ENCODE data around the gene OPCML.

OPCML gene

DNA sequence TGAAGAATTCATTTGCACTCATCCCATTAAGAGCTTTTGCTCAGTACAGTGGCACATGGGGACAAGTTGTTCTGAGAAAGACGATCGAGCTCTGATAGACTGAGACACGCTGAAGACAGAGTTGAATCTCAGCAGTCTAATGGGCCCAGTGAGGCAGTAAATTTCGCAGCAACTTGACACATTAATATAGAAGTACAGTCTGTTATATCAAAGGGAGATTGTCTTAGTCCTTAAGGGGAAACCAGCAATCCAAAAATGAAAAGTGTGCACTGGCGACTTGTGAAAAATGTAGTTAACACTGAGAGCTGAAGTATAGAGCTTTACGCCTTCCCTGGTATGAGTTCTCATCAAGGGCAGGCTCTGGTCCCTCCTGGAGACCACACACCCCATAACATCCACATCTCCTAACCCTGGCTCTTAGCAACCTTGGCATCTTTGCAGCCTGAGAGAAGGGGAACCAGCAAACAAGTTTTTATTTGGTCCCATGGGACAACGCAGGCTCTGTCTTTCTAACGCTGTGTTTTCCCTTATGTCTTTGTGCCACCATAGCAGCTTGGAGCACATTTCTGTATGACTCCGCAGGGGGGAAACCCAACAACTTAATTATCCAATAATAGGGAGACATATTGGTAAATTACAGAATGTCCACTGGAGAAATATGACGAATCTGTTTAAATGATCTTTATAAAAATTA is 952.5 kb downstream of the OPCML start:
- no peak for DNase-seq

DNA sequence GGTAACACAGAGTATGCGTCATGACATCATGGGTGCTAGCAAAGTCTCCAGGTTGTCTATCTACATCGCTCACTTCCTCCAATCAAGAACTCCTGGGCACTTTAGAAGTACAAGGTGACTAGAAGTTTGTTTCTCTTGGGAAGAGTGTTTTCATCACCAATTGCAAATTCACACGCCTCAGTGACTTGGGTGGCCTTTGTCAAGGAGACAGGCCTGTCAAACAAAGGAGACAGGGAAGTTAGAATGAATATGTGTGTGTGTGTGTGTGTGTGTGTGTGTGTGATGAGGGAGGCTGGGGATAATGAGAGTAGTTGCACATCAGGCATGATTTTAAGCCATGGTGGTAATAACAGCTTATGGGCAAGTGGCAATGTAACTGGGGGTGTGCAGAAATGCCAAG is 953.2 kb downstream of the OPCML start:
- no peak for DNase-seq

DNA sequence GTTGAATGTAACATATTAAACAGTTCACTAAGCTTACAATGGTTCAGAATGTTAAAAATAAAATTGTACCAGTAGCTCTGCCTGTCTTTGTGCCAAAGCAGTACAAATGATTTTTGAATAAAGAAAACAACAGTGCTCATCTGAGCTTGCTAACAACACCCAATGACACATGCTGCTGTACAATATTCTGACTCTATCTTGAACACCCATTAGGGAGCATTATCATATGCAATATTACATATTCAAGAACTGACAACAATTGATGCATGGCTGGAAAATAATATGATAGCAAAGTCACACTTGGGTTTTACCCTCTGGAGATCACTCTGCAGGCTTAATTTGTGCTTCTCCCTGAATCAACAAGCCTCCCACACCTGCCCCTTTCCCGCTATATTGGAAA is 953.7 kb downstream of the OPCML start:
- no peak for DNase-seq

DNA sequence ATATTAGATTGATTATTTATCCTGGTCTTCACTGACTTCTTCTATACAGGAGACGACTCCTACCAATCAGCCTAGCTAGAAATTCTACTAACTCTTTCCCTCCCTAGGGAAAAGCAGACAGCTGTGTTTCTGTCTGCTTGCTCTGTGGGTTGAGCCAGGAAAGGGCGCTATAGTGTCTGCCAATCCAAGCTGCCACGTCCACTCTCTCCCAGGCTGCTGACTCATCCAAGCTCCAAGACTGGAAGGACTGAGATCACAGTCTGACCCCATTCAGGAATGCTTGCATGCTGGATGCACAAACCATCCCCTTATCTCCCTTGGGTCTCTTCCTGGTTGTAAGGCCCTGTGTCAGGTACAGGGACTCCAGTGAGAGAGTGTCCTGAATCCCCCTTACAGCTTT is 955.6 kb downstream of the OPCML start:
- DNase-seq = no peak

DNA sequence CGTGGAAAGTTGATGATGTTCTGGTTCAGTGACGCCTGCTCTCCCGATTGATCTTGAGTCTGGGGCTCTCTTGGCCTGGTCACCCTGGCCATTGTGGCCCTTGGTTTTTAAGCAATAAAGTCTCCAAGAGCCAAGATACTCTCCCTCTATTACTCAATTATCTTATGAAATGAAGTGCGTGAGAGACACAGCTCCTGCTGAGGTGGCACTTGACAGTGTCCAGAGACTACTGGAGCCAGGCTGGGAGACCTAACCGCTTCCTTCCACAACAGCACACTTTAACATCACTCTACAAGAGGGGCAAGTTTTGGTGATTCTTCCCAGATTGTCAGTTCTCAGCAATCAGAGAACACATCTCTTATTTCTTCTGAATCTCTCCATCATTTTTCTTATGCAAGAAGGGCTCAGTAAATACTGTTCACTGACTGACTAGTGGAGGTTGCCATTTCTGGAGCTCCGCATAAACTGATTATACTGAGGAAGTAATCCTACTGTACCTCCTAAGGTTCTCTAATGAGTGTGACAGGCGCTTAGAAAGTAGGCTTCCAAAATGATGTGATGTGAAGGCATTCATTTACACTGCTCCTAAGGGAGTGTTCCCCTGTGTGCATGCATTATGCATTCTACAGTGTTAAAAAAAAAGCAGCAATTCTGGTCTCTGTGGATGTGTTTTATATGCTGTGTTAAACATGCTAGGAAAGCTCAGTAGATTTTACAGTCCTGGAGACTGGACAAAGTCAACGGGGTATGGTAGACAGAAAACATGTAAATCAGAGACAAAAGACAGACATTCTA is 968.0 kb downstream of the OPCML start:
- DNase-seq = no peak

DNA sequence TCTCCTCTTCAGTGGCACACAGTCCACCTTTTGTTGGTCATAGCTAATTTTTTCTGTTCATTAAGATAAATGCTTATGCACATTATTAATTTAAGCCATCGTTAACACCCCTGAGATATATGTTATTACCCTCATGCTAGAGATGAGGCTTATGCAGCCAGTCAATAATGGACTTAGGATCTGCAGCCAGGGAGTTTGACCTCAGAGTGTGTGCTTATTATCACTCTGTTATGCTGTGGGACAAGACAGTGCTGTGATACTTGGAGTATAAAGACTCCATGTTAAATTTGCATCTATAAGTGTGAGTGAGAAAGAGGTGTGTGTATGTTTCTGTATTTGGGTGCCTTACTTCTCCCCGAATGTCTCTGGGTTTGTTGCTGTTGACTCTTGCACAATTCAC is 969.3 kb downstream of the OPCML start:
- DNase-seq = no peak

DNA sequence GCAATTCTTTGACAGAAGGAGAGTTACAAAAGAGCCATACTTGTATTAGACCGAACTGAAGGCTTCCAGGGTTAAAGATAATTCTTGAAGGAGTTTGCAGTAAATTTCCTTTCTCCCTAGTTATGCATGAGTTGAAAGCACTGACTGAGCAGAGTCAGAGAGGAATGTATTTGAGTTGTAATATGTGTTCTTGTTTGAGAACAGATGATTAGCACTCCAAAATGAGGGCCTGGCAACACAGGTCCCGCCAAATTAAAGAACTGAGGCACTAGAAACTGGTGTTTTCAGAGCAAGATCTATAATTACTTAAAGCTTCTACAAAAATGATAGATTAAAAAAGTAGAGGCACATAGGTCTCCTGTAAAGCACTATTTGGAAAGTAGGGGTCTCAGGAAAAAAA is 970.4 kb downstream of the OPCML start:
- DNase-seq = no peak

DNA sequence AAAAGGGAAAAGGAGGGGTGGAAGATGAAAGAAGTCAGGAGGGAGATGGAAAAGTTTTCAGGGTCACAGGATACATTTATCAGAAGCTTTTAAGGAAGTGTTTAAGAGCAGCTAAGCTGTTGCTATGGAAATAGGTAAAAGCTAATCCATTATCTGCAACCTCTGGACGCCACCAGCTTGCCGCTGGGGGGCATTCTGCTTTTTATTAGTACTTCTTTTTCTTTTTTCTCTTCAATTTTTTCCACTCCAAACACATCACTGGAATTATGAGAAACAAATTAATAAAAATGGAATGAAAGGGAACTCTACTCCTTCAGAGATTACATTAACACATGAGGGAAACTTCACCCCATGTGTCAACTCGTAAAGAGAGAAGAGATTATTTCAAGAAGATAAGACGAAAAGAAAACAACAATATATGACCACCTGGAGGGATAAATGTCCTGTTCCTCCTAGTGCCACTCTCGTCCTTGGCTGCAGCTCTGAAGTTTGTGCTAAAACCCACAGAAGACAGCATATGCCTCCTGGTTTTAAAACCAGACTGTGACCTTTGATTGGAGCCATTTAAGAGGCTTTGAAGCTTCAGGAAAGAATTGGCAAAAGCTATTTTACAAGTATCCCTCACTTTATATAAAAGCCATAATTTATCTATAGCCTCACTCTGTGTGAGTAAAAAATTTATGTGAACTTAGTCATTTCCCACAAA is 972.8 kb downstream of the OPCML start:
- DNase-seq = no peak

DNA sequence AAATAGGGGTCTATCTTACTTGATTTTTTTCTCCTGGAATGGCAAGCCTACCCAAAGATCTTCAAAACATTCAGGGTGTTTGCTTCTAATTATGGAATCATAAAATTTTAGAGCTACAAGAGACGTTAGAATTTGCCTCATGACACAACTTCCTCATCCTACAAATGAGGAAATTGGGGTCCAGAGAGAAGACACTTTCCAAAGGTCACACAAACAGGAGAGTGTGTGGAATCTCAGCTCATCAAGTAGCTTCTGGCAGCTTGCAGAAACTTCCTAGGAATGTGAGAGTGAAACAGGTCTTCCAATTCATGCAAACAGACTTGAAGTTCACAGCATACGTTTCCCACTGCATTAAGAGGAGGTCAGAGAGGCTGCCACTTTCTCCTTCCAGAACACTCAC is 976.0 kb downstream of the OPCML start:
- no peak for DNase-seq

DNA sequence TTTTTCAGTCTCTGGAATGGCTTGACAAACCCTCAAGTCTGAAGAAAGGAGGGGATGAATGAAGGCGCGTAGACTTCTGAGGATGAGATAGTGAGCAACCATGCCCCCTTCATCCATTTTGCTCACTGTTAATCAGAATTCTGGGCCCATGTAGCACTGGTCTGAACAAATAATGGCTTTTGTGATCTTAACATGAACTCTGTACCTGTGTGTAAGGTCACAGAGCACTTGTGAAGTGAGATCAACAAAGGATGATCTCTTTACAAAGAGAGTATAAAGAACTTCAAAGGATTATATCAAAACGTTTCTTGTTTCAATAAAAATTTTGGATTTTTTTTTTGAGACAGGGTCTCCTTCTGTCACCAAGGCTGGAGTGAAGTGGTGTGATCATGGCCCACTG is 976.7 kb downstream of the OPCML start:
- no peak for DNase-seq

DNA sequence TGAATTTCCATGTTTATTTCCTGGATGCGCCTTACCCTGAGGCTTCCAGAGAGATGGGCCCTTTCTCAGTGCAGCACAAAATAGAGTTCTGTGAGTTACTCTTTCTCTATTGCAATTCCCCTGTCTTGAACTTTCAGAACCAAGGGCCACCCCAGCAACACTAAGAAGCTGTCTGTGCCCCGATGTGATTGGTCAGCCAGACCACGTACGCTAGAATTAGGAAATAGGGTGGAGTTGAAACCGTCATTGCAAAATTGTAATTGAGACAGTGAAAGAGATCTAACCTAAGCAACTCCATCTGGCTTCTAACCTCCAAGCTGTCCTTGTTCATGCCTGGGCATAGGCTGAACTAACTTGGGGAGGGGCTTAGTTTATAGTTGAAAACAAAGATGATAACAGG is 981.3 kb downstream of the OPCML start:
- DNase-seq = no peak

DNA sequence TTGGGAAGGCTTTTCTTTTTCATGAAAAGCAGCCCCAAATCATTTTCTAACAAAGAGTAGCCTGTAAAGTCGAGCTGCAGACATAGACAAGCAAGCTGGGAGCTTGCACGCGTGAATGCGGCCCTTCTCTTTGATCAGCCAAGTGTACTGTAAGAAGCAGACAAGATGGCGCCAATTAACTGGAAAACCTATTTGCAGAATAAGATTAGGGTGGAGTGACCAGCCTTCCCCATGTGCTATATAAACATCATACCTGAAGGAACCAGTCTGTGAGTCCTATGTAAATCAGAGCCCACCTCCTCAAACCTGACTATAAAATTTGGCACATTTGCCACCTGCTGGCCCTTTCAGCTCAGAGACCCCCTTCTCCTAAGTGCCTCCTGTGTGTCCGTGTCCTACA is 982.7 kb downstream of the OPCML start:
- DNase-seq = no peak

DNA sequence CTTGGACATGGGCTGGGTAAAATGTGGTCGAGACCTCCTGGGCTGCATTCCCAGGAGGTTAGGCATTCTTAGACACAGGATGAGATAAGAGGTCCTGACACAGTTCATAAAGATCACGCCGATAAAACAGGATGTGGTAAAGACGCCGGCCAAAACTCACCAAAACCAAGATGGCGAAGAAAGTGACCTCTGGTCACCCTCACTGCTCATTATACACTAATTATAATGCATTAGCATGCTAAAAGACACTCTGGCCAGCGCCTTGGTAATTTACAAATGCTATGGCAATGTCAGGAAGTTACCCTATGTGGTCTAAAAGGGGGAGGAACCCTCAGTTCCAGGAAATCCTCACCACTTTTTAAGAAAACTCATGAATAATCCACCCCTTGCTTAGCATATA is 983.3 kb downstream of the OPCML start:
- DNase-seq = no peak

DNA sequence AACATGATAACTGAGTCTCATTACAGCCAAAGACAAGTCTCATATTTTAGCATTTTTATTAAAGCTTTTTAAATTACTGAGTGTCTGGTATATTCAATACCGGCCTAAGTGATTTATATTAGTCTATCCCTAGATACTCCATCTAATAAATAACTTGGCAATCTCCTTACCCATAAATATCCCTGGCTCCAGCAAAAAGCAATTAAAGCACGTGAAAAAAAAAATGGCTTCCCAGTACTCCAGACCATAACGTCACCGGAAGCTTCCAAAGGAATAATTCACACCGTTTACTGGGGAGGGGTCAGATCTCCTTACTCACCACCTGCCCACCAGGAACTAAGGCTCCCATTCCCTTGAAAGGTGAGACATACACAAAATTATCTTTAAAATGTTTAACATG is 988.3 kb downstream of the OPCML start:
- no peak for DNase-seq

DNA sequence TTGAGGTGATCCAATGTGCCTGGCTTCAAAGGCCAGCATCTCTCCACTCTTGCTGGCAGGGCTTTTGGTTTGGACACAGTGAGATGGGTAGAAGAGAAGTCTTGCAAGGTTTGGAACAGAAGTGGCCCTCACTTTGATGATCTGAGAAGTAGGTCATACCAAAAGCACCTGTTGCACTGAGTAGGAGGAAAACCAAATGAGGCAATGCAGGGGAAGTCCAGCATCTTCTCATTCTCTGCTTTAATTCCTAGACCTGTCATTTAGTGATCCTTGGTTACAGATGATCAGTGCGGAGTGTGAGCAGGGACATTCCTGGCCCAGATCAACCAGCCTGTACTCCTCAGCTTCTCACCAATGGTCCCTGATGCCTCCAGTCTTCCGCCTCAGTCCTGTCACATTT is 990.5 kb downstream of the OPCML start:
- no peak for DNase-seq

DNA sequence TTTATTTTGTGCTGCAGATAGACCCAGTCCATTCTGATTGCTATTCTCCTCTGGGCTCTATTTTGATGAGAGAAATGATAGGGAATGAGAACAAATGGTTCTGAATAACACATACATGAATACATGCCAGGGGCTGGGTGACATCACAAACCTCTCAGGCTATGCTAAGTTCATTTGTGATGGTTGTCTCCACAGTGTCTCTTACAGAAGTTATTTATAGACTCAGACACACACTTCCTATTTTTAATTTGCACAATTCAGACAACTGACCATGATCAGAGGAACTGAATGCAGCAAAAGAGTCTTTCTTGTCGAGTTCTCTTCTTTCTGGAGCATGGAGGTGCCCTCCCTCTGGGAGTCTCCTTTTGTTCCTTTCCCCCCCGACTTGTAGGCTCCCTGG is 991.7 kb downstream of the OPCML start:
- DNase-seq = no peak

DNA sequence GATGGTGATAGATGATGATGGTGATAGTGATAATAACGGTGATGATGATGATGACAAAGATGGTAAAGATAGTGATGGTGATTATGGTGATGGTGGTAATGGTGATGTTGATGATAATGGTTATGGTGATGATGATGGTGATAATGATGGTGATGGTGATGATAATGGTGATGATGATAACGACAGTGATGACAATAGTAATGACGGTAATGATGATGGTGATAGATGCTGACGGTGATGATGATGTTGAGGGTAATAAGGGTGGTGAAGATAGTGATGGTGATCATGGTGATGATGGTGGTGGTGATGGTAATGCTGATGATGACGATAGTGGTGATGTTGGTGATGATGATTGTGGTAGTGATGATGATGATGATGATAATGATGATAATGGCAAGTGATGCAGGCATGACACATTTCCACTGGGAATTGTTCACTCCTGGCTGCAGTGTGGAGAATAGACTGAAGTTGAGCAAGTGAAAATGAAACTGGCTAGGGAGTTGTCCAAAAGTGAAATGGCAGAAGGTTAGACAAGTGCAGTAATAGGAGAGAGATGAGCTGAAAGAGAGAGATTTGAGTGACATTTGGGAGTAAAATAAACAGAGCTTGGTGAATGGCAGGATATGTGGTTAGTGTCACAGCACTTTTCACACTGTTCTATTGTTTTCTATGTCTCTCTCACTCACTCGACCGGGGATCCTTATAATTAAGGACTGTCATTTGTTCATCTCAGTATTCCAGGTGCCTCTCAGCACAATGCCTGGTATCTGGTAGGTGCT is 992.5 kb downstream of the OPCML start:
- no peak for DNase-seq

DNA sequence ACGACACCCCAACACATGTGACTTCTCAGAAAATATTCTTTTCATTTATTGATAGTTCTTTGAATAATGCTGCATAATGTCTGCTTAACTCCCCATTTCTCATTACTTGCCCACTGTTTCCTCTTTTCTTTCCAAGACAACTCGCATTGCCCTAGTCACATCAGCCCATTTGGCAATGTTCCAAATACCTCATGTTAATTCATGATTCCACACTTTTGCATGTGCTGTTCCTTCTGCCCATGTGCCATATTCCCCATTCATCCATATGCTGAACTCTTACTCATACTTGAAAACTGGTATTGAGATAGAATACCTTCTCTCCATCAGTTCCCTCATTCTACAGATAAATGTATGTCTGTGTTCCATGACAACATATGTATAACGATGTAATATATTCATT is 993.7 kb downstream of the OPCML start:
- DNase-seq = no peak

DNA sequence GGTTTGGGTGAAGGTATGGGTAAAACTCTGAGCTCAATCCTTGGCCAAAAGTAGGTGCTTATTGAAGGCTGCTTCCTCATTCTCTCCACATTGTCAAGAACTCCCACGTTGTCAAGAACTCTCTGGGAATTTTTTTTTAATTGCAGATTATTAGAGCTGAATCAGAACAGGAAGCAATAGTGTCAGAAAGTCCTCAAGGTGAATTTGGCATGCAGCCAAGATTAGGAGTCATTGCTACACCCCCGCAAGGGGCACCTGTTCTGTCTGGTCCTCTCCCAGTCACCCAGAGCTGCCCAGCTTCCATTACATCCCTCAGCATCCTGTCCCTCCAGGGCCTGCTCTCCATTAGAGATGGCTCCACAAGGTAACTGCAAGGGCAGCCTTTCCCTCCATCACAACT is 996.5 kb downstream of the OPCML start:
- DNase-seq = no peak

DNA sequence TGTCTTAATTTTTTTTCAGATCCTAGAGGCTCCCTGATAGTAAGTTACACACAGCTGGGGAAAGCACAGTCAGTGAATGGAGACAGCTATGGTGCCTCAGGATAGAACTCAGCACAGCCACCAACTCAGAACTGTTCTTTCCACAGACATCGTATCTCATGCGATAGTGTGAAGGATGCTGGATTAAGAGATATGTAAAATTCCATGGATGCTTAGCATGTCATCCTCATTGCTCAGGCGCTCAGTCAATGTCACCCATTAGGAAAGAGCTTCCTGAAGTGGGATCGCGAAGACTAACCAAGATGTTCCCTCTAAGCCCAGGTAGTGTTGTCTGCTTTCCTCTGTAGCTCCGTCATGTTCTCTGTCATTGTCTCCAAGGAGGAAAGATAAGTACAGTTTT is 1000.4 kb downstream of the OPCML start:
- DNase-seq = no peak

DNA sequence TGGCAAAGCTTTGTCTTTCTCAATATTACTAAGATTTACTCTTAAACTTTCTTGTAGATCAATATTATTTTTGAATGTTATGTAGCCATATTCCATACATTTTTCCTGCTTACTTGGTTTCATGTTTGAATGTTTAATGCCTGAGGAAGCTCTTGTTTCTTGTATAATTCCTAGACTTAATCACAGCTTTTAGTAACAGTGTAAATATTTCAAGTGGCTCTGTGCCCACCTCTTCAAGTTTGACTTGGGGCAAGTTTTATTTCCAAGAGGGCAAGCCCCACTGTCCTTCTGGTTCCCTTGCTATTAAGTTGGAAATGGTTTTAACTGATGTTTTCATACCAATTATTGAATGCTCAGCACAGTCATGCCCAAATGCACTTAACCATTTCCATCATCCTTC is 1004.1 kb downstream of the OPCML start:
- no peak for DNase-seq

DNA sequence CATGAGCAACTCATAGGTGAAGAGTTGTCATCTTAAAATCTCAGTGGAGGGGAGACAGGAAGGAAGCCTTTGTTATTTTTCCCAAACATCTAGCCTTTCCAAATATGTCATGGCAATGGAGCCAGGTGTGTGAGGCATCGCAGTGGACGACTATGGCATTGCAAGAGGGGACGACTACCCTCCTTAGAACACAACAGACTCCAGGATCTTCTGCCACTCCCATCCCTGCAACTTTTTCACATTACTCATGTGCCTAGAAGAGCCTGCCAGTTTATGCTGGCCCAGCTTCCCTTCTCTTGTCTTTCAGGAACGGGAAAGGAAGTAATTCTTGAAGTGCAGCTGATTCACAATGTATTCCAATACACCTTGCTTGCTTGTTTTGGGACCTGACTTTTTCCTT is 1008.4 kb downstream of the OPCML start:
- no peak for DNase-seq
